ENCODE measurements around the gene BCL2L11. TPM values are rescaled to one million over a fixed set of nuclear protein-coding genes. Genes with fewer than 3 reads are reported as not detected.

Gene BCL2L11
- total and polyA plus RNA-seq, 10 of the 15 experiments (the other 5 are each of a cell fraction or from before 2014, with no cell fraction given), result 0.29 to 10.1 (median 1.1) TPM

DNA sequence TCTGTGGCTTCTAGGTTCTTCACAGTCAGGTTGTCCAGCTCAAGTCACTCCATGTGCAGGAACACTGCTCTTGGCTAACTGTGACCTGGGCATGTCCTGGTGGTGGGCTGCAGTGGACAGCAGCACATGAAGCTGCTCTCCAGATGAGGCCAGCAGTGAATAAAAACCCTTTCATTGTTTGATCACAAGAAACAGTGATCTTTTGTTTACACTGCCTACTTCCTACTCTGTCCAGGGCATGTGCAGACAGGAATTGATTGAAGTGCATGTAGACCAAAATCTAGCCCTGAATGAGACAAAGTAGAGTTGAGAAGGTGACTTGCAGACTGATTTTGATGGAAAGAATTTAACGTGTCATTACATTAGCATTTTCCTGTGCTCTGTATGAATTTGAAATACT, 34.9 kb downstream of the BCL2L11 start:
- Histone ChIP-seq H3K4me3 (no peak overlapping the region), H3K79me2 (ENCODE audit: control insufficient read depth, insufficient read depth, low read length) (no peaks in the 10 kb centered on the region), H2AFZ (ENCODE audit: control insufficient read depth, low read depth, low read length) (no peak overlapping the region), H3K27me3 (replicated peaks in 1 of 2; ENCODE audit: control insufficient read depth in 2 of 2, insufficient read depth in 2 of 2, low read length in 1 of 2) (no peaks in the 10 kb centered on the region), H4K20me1 (ENCODE audit: control insufficient read depth, insufficient read depth) (peaks cover 3% of the 10 kb centered on the region; the same call in 1 of the 2 replicates), H3K36me3 (ENCODE audit: control insufficient read depth in 2 of 2, insufficient read depth in 2 of 2, low read length in 1 of 2) (peaks cover 0 to 5% of the 10 kb centered on the region in 2 experiments; a peak in 3 of 4 replicates), H3K4me1 (ENCODE audit: control insufficient read depth, insufficient read depth, low read length) (peaks cover 19% of the 10 kb centered on the region), H3K4me2 (ENCODE audit: control insufficient read depth, insufficient read depth) (no peak overlapping the region), H3K9me3 (replicated peaks; ENCODE audit: control insufficient read depth, insufficient read depth, low read length) (no peaks in the 10 kb centered on the region), H3K27ac (ENCODE audit: control insufficient read depth, insufficient read depth) (no peak overlapping the region), H3K9ac (ENCODE audit: control insufficient read depth, insufficient read depth, low read length) (no peak overlapping the region)
- TF ChIP-seq SREBF2 (IDR thresholded peaks at IDR 0.05; ENCODE audit: low read length) (no peak), ZNF24 (IDR thresholded peaks at IDR 0.05) (no peak), NR2C1 (IDR thresholded peaks at IDR 0.05) (no peak), ZNF207 (IDR thresholded peaks at IDR 0.05; ENCODE audit: borderline replicate concordance) (no peak), POU2F2 (IDR thresholded peaks at IDR 0.05; ENCODE audit: borderline replicate concordance, low read depth, low read length) (no peak)
- intact Hi-C loops (cut with micrococcal nuclease; ENCODE audit: unreplicated experiment) (no loop called here), in situ Hi-C loops (cut with MboI) (no loop called here)
- POLR2A ChIA-PET, result interaction anchor here (1.3 to 1.4 kb wide), 2 partner anchors 10 kb away, joined by 3 to 7 read pairs; no protein-coding TSS in a partner anchor
- SMC1A ChIA-PET (ENCODE audit: uncharacterized antibody, unreplicated experiment), result interaction anchor here (1.1 to 4.4 kb wide), 7 partner anchors 8 to 44 kb away, joined by 3 to 44 read pairs (median 9); no protein-coding TSS in a partner anchor
- CTCF ChIA-PET, result interaction anchor here (2.7 kb wide), 1 partner anchor 10 kb away, joined by 11 read pairs; no protein-coding TSS in a partner anchor
- RAD21 ChIA-PET (ENCODE audit: unreplicated experiment), result interaction anchor here (1.1 to 4.4 kb wide), 2 partner anchors 13 to 39 kb away, joined by 4 to 27 read pairs; no protein-coding TSS in a partner anchor
- no peak for FAIRE-seq
- ATAC-seq, result no peak
- no peak for DNase-seq (ENCODE audit: low read depth, low spot score)
- no TSS peak for BruUV-seq (replicated peaks)
- 24% methylated on average over 1 of the region's 1 CpG for WGBS (ENCODE audit: insufficient coverage, insufficient replicate concordance, low lambda C conversion rate, missing lambda C conversion rate)

DNA sequence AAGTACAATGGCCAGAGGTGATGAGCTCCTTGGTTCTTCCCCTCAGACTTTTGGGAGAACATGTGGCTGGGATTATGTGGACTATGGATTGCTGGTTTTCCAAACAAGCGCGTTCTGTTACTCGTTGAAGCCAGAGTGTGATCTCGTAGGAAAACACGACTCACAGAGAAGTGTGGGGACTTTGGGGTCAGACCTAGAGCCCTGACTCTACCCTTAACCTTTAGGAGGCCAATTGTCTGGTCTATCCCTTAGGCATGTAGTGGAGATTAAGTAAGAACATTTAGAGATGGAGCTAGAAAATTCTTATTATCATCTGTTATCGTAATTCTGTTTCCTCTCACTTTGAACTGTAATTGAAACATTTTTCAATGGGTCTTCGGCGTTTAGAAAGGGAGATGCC, 35.8 kb downstream of the BCL2L11 start:
- Histone ChIP-seq H3K9ac (ENCODE audit: control insufficient read depth, insufficient read depth, low read length) (no peak overlapping the region), H3K4me3 (no peak overlapping the region), H2AFZ (ENCODE audit: control insufficient read depth, low read depth, low read length) (no peak overlapping the region), H3K9me3 (replicated peaks; ENCODE audit: control insufficient read depth, insufficient read depth, low read length) (no peaks in the 10 kb centered on the region), H3K27ac (ENCODE audit: control insufficient read depth, insufficient read depth) (no peak overlapping the region), H3K36me3 (ENCODE audit: control insufficient read depth in 2 of 2, insufficient read depth in 2 of 2, low read length in 1 of 2) (peaks cover 0 to 7% of the 10 kb centered on the region in 2 experiments; a peak in 3 of 4 replicates), H3K27me3 (replicated peaks in 1 of 2; ENCODE audit: control insufficient read depth in 2 of 2, insufficient read depth in 2 of 2, low read length in 1 of 2) (no peaks in the 10 kb centered on the region), H3K79me2 (ENCODE audit: control insufficient read depth, insufficient read depth, low read length) (no peaks in the 10 kb centered on the region), H3K4me2 (ENCODE audit: control insufficient read depth, insufficient read depth) (no peak overlapping the region), H3K4me1 (ENCODE audit: control insufficient read depth, insufficient read depth, low read length) (peaks cover 19% of the 10 kb centered on the region), H4K20me1 (ENCODE audit: control insufficient read depth, insufficient read depth) (peaks cover 3% of the 10 kb centered on the region; the same call in 1 of the 2 replicates)
- DNase-seq (ENCODE audit: low read depth, low spot score) (no peak), ATAC-seq (no peak), FAIRE-seq (no peak)
- SMC1A ChIA-PET (ENCODE audit: uncharacterized antibody, unreplicated experiment), result interaction anchor here (1.0 to 4.4 kb wide), 16 partner anchors 9 to 99 kb away, joined by 3 to 44 read pairs (median 8); no protein-coding TSS in a partner anchor
- RAD21 ChIA-PET (ENCODE audit: unreplicated experiment), result interaction anchor here (0.6 to 4.4 kb wide), 9 partner anchors 8 to 52 kb away, joined by 3 to 34 read pairs (median 9); partner anchors contain the start of gene BCL2L11
- BruUV-seq (replicated peaks), result no TSS peak
- CTCF ChIA-PET, result interaction anchor here (1.6 to 3.1 kb wide), 5 partner anchors 11 to 47 kb away, joined by 3 to 26 read pairs (median 9); no protein-coding TSS in a partner anchor
- 98% methylated on average over 8 of the region's 8 CpGs for WGBS (ENCODE audit: insufficient coverage, insufficient replicate concordance, low lambda C conversion rate, missing lambda C conversion rate)
- in situ Hi-C loops (cut with MboI) (no loop called here), intact Hi-C loops (cut with micrococcal nuclease; ENCODE audit: unreplicated experiment) (no loop called here)
- POLR2A ChIA-PET, result interaction anchor here (1.0 to 3.0 kb wide), 4 partner anchors 11 to 38 kb away, joined by 3 to 21 read pairs (median 7); no protein-coding TSS in a partner anchor
- TF ChIP-seq, protein P1, sequence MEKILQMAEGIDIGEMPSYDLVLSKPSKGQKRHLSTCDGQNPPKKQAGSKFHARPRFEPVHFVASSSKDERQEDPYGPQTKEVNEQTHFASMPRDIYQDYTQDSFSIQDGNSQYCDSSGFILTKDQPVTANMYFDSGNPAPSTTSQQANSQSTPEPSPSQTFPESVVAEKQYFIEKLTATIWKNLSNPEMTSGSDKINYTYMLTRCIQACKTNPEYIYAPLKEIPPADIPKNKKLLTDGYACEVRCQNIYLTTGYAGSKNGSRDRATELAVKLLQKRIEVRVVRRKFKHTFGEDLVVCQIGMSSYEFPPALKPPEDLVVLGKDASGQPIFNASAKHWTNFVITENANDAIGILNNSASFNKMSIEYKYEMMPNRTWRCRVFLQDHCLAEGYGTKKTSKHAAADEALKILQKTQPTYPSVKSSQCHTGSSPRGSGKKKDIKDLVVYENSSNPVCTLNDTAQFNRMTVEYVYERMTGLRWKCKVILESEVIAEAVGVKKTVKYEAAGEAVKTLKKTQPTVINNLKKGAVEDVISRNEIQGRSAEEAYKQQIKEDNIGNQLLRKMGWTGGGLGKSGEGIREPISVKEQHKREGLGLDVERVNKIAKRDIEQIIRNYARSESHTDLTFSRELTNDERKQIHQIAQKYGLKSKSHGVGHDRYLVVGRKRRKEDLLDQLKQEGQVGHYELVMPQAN (conservative IDR thresholded peaks at IDR 0.05), result no peak
- TF ChIP-seq, protein P2, sequence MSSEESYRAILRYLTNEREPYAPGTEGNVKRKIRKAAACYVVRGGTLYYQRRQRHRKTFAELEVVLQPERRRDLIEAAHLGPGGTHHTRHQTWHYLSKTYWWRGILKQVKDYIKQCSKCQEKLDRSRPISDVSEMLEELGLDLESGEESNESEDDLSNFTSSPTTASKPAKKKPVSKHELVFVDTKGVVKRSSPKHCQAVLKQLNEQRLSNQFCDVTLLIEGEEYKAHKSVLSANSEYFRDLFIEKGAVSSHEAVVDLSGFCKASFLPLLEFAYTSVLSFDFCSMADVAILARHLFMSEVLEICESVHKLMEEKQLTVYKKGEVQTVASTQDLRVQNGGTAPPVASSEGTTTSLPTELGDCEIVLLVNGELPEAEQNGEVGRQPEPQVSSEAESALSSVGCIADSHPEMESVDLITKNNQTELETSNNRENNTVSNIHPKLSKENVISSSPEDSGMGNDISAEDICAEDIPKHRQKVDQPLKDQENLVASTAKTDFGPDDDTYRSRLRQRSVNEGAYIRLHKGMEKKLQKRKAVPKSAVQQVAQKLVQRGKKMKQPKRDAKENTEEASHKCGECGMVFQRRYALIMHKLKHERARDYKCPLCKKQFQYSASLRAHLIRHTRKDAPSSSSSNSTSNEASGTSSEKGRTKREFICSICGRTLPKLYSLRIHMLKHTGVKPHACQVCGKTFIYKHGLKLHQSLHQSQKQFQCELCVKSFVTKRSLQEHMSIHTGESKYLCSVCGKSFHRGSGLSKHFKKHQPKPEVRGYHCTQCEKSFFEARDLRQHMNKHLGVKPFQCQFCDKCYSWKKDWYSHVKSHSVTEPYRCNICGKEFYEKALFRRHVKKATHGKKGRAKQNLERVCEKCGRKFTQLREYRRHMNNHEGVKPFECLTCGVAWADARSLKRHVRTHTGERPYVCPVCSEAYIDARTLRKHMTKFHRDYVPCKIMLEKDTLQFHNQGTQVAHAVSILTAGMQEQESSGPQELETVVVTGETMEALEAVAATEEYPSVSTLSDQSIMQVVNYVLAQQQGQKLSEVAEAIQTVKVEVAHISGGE (CRISPR knock-in tag; IDR thresholded peaks at IDR 0.05), result no peak
- TF ChIP-seq EED (IDR thresholded peaks at IDR 0.05; ENCODE audit: low read depth) (no peak), POLR2A (IDR thresholded peaks at IDR 0.05; ENCODE audit: low read depth, low read length) (no peak), RBBP5 (conservative IDR thresholded peaks at IDR 0.05) (no peak), IKZF1 (conservative IDR thresholded peaks at IDR 0.05) (no peak), SMC3 (IDR thresholded peaks at IDR 0.05; ENCODE audit: borderline replicate concordance, low read length) (no peak), TBL1XR1 (IDR thresholded peaks at IDR 0.05; ENCODE audit: low read depth, low read length) (no peak)

Data from GM12878 (cell line).